Measurements from ENCODE around the gene SDF2. TPM values are rescaled to one million over a fixed set of nuclear protein-coding genes. Genes with fewer than 3 reads are reported as not detected.

Gene SDF2
- total and polyA plus RNA-seq, 7 donors, result 20.9 to 72.0 (median 27.0) TPM

DNA sequence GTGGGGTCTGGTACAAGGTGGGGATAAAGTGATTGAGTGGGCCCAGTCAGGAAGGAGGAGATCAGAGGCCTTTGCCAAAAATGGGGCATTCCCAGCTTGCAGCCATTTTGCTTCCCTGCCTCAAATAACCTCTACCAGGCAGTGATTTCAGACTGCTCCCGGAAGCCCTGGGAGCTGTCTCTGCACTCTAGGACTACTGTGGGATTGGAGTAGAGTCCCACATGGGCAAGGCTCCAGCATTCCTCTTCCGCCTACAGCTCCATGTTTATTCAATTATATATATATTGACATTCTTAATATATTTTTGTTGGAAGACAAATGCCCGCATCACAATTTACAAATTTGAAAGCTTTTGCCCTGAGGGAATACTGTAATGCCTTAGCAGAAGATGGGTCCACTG lies 13.8 kb upstream of the SDF2 start:
- TF ChIP-seq, protein P1, sequence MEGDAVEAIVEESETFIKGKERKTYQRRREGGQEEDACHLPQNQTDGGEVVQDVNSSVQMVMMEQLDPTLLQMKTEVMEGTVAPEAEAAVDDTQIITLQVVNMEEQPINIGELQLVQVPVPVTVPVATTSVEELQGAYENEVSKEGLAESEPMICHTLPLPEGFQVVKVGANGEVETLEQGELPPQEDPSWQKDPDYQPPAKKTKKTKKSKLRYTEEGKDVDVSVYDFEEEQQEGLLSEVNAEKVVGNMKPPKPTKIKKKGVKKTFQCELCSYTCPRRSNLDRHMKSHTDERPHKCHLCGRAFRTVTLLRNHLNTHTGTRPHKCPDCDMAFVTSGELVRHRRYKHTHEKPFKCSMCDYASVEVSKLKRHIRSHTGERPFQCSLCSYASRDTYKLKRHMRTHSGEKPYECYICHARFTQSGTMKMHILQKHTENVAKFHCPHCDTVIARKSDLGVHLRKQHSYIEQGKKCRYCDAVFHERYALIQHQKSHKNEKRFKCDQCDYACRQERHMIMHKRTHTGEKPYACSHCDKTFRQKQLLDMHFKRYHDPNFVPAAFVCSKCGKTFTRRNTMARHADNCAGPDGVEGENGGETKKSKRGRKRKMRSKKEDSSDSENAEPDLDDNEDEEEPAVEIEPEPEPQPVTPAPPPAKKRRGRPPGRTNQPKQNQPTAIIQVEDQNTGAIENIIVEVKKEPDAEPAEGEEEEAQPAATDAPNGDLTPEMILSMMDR (IDR thresholded peaks at IDR 0.05), result no peak
- DNase-seq (no peak), ATAC-seq (no peak)
- WGBS, 3 donors, result 85 to 88% (median 86%) methylated on average over 3 of the region's 3 CpGs
- Histone ChIP-seq H3K9me3 (no peaks in the 10 kb centered on the region), H3K27me3 (ENCODE audit: insufficient read depth in 3 of 3, low read length in 2 of 3) (no peaks in the 10 kb centered on the region), H3K4me3 (no peak overlapping the region), H3K36me3 (ENCODE audit: insufficient read depth in 1 of 2, low read depth in 1 of 2) (peaks cover 32 to 100% of the 10 kb centered on the region in 2 donors), H3K4me1 (no peaks in the 10 kb centered on the region), H3K27ac (no peak overlapping the region)
- intact Hi-C loops (cut with DNase I), result no loop called here

DNA sequence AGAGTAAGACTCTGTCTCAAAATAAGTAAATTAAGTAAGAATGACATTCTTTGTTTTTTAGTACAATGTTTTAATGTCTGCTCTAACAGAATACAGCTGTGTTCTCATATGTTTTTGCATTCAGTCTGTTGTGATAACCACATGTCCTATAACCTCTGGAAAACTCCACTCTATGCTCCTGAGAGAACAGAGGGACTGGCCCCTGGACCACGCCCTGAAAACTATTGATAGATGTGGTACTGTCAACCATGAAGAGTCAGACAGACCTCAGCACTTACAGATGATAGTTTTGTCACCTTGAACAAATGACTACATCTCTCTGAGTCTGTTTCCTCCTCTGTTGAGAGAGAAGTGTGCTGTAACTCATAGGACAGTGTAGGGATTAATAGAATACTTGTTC lies 8.2 kb upstream of the SDF2 start:
- 91 to 95% (median 94%) methylated on average over 1 of the region's 1 CpG for WGBS, 3 donors
- DNase-seq, result no peak
- peaks cover 3% of the 10 kb centered on the region for H3K4me1 ChIP-seq
- H3K36me3 ChIP-seq (ENCODE audit: insufficient read depth in 1 of 2, low read depth in 1 of 2), result peaks cover 23 to 91% of the 10 kb centered on the region in 2 donors
- TF ChIP-seq, protein P1 (IDR thresholded peaks at IDR 0.05), result no peak
- no peak overlapping the region for H3K27ac ChIP-seq
- no peaks in the 10 kb centered on the region for H3K9me3 ChIP-seq
- H3K4me3 ChIP-seq, result no peak overlapping the region
- no peak for ATAC-seq
- intact Hi-C loops (cut with DNase I), result no loop called here
- H3K27me3 ChIP-seq (ENCODE audit: insufficient read depth in 3 of 3, low read length in 2 of 3), result no peaks in the 10 kb centered on the region

DNA sequence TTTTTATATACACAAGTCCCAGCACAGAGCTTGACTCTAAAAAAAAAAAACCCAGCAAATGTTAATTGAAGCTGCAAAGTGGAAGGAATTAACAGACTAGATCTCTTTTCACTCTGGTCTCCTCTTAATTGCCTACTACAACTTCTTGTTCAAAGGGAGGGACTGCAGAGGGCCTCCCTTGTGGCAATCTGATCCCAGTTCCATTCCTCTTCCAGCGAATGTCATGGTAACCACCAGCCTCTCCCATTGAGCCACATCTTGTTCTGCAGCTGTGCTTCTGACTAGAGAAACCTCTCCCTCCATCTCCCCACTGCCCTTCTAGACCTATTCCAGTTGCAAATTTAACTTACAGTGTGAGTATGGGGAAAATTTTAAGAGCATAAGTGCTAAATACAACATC lies 6.2 kb upstream of the SDF2 start:
- peaks cover 9 to 73% of the 10 kb centered on the region in 2 donors for H3K36me3 ChIP-seq (ENCODE audit: insufficient read depth in 1 of 2, low read depth in 1 of 2)
- H3K4me1 ChIP-seq, result peaks cover 24% of the 10 kb centered on the region
- TF ChIP-seq, protein P1 (IDR thresholded peaks at IDR 0.05), result no peak
- H3K27me3 ChIP-seq (ENCODE audit: insufficient read depth in 3 of 3, low read length in 2 of 3), result no peaks in the 10 kb centered on the region
- H3K27ac ChIP-seq, result no peak overlapping the region
- H3K4me3 ChIP-seq, result no peak overlapping the region
- intact Hi-C loops (cut with DNase I), result no loop called here
- DNase-seq, result no peak
- no peak for ATAC-seq
- H3K9me3 ChIP-seq, result no peaks in the 10 kb centered on the region
- 59 to 85% (median 68%) methylated on average over 1 of the region's 1 CpG for WGBS, 3 donors

DNA sequence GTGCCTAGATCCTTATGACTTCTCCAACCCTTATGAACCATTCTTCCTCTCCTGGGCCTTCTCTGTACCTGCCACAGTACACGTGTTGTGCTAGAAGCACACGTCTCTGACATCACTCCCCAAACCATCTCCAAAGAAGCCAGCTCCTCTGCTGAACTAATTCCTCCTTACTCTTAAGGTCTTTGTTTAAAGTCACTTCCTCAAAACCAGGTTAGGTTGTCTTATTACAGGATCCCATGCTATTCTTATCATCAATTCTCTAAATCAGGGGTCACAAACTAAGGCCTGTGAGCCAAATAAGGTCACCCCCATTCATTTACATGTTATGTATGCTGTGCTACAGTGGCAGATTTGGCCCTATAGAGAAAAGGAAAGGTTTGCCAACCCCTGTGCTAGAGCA lies 4.3 kb upstream of the SDF2 start:
- H3K36me3 ChIP-seq (ENCODE audit: insufficient read depth in 1 of 2, low read depth in 1 of 2), result peaks cover 3 to 54% of the 10 kb centered on the region in 2 donors
- no peak for ATAC-seq
- no peaks in the 10 kb centered on the region for H3K27me3 ChIP-seq (ENCODE audit: insufficient read depth in 3 of 3, low read length in 2 of 3)
- H3K9me3 ChIP-seq, result no peaks in the 10 kb centered on the region
- intact Hi-C loops (cut with DNase I), result no loop called here
- peaks cover 28% of the 10 kb centered on the region for H3K4me1 ChIP-seq
- TF ChIP-seq, protein P1 (IDR thresholded peaks at IDR 0.05), result no peak
- H3K4me3 ChIP-seq, result no peak overlapping the region
- 73 to 76% (median 75%) methylated on average over 2 of the region's 2 CpGs for WGBS, 3 donors
- no peak overlapping the region for H3K27ac ChIP-seq
- DNase-seq, result no peak

DNA sequence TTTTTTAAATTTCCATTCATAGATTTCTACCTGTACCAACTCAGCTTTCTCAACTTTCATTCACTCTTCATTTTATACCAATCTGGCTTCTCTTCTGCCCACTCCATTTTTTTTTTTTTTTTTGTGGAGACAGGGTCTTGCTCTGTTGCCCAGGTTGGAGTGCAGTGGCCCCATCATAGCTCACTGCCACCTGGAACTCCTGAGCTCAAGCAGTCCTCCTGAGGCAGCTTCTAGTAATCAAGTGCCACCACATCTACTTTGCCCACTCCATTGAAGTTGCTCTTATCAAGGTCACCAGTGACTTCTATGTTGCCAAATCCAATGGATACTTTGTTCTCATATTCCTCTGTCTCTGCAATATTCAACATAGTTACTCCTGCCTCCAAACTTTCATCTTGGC lies 2.0 kb upstream of the SDF2 start:
- Histone ChIP-seq H3K27ac (peak overlapping the region; percentile 91), H3K9me3 (no peaks in the 10 kb centered on the region), H3K4me1 (peaks cover 37% of the 10 kb centered on the region), H3K36me3 (ENCODE audit: insufficient read depth in 1 of 2, low read depth in 1 of 2) (peaks cover 3 to 42% of the 10 kb centered on the region in 2 donors), H3K4me3 (peak overlapping the region; percentile 89), H3K27me3 (ENCODE audit: insufficient read depth in 3 of 3, low read length in 2 of 3) (no peaks in the 10 kb centered on the region)
- no peak for ATAC-seq
- intact Hi-C loops (cut with DNase I), result loop anchor here in 1 of 2 donors (2.0 kb wide), 1 partner anchor 17 kb away; no protein-coding TSS in a partner anchor
- TF ChIP-seq, protein P1 (IDR thresholded peaks at IDR 0.05), result no peak
- DNase-seq, result no peak
